Calu3 (cell line): ENCODE results near the gene NAE1. TPM values are rescaled to one million over a fixed set of nuclear protein-coding genes. Genes with fewer than 3 reads are reported as not detected.

ENCODE experiments used
- BruUV-seq: library from RNA; stranded (reverse); fragments of 400-500 nt; replicated peaks from 2 replicates; lab custom pipeline; 2021; lab: Mats Ljungman, UMichigan
- CTCF ChIA-PET: fragments of 300-600 bp; sonication (Branson Sonifier 250); formaldehyde crosslinking; loops from one replicate; lab custom pipeline; 2022; ENCODE audit warnings: antibody characterized with exemption; lab: Charles Lee
- DNase-seq: peaks from one replicate; pipeline ENCODE4 v3.0.0; 2022
- H3K27ac Mint-ChIP-seq: one replicate; pipeline ENCODE4 v1.8.0; 2022; ENCODE audit warnings: mixed read lengths; ENCODE audit not compliant: unreplicated experiment
- H3K27me3 Mint-ChIP-seq: one replicate; pipeline ENCODE4 v1.8.0; 2022; ENCODE audit warnings: mixed read lengths; ENCODE audit not compliant: unreplicated experiment
- H3K36me3 Mint-ChIP-seq: one replicate; pipeline ENCODE4 v1.8.0; 2022; ENCODE audit warnings: mild to moderate bottlenecking, moderate library complexity, mixed read lengths; ENCODE audit not compliant: insufficient read depth, unreplicated experiment
- H3K4me1 Mint-ChIP-seq: one replicate; pipeline ENCODE4 v1.8.0; 2022; ENCODE audit warnings: mild to moderate bottlenecking, low read depth, mixed read lengths; ENCODE audit not compliant: unreplicated experiment
- H3K4me3 Mint-ChIP-seq: one replicate; pipeline ENCODE4 v1.8.0; 2022; ENCODE audit warnings: mild to moderate bottlenecking, low read depth, moderate library complexity, mixed read lengths; ENCODE audit not compliant: unreplicated experiment
- H3K9me3 Mint-ChIP-seq: one replicate; pipeline ENCODE4 v1.8.0; 2022; ENCODE audit warnings: low read depth, mixed read lengths; ENCODE audit not compliant: unreplicated experiment
- intact Hi-C: fragments of 100-400 bp; cut with micrococcal nuclease; formaldehyde crosslinking; loops from one replicate; pipeline ENCODE4 v1.10.0; 2022; ENCODE audit not compliant: unreplicated experiment
- total RNA-seq: library from RNA; stranded (reverse); gene quantifications from 2 replicates; pipeline ENCODE4 v1.2.3, GENCODE V29; 2022
- TF ChIP-seq, protein P1 (sequence below): fragments of 200-600 bp; IDR thresholded peaks from one replicate; pipeline ENCODE4 v1.8.0; 2022; ENCODE audit warnings: antibody characterized with exemption; ENCODE audit not compliant: unreplicated experiment

The NAE1 gene
- total RNA-seq, 1 experiment from 2014 or later, result 79.4 TPM

DNA sequence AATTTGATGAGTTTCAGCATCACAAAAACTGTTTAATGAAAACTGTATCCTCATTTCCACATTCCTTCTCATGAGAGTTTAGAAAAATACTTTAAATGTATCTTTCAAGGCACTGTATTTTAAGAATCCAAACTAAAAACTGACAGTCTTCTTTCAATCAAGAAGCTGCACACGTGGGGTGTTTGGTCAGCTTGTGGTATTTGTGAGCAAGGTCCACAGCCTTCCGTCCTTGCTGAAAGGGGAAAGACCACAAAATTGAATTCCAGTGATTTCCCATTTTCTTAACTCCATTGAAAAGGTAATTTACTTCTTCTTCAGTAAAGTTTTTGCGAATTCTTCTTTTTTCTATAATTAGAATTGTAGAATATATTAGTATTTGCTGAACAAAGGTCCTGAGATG is 76.0 kb downstream of the NAE1 start:
- CTCF ChIA-PET, result interaction anchor here (1.4 kb wide), 1 partner anchor 14 kb away, joined by 3 read pairs; no protein-coding TSS in a partner anchor
- Mint-ChIP-seq H3K4me3 (no peak overlapping the region), H3K9me3 (no peaks in the 10 kb centered on the region), H3K27ac (no peak overlapping the region), H3K4me1 (peaks cover 20% of the 10 kb centered on the region), H3K36me3 (peaks cover 23% of the 10 kb centered on the region), H3K27me3 (no peaks in the 10 kb centered on the region)
- BruUV-seq, result no TSS peak
- intact Hi-C loops, result no loop called here
- TF ChIP-seq, protein P1, sequence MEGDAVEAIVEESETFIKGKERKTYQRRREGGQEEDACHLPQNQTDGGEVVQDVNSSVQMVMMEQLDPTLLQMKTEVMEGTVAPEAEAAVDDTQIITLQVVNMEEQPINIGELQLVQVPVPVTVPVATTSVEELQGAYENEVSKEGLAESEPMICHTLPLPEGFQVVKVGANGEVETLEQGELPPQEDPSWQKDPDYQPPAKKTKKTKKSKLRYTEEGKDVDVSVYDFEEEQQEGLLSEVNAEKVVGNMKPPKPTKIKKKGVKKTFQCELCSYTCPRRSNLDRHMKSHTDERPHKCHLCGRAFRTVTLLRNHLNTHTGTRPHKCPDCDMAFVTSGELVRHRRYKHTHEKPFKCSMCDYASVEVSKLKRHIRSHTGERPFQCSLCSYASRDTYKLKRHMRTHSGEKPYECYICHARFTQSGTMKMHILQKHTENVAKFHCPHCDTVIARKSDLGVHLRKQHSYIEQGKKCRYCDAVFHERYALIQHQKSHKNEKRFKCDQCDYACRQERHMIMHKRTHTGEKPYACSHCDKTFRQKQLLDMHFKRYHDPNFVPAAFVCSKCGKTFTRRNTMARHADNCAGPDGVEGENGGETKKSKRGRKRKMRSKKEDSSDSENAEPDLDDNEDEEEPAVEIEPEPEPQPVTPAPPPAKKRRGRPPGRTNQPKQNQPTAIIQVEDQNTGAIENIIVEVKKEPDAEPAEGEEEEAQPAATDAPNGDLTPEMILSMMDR, result no peak
- DNase-seq, result no peak

GRCh38 chr16:66754211-66754610 is 76.6 kb downstream of the NAE1 start:
- peaks cover 29% of the 10 kb centered on the region for H3K36me3 Mint-ChIP-seq
- H3K4me3 Mint-ChIP-seq, result no peak overlapping the region
- peaks cover 26% of the 10 kb centered on the region for H3K4me1 Mint-ChIP-seq
- H3K9me3 Mint-ChIP-seq, result no peaks in the 10 kb centered on the region
- intact Hi-C loops, result no loop called here
- no TSS peak for BruUV-seq
- no peak for DNase-seq
- CTCF ChIA-PET, result no interaction called here
- TF ChIP-seq, protein P1, result no peak
- no peaks in the 10 kb centered on the region for H3K27me3 Mint-ChIP-seq
- H3K27ac Mint-ChIP-seq, result no peak overlapping the region

DNA sequence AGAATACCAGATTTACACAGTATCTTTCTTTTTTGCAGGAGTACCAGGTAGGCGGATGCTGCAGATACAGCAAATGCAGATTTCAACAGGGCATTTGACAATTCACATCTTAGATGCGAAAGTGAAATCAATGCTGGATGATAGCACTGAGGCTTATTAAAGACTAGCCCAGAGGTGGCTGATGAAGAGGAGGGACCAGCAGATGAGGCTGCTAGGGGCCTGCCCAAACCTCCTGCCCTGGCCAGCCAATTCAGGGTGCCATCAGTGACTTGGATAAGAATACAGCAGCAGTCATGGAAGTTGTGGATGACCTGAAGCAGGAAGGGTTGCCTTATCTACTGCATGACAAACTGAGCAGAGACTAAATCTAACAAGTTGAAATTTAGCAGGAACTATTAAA is 77.8 kb downstream of the NAE1 start:
- no TSS peak for BruUV-seq

More for the DNA sequence above, 77.8 kb downstream of the NAE1 start:
- Mint-ChIP-seq H3K27ac (no peak overlapping the region), H3K4me1 (peaks cover 32% of the 10 kb centered on the region), H3K4me3 (no peak overlapping the region), H3K9me3 (no peaks in the 10 kb centered on the region), H3K27me3 (no peaks in the 10 kb centered on the region), H3K36me3 (peaks cover 39% of the 10 kb centered on the region)
- CTCF ChIA-PET, result no interaction called here
- DNase-seq, result no peak
- intact Hi-C loops, result no loop called here
- TF ChIP-seq, protein P1, result no peak

Other genes starting within 250 kb of the NAE1 start
- gene CMTM3, start 226.3 kb downstream of the NAE1 start, total RNA-seq, result 18.4 and 33.6 TPM in 2 replicates
- 79.6 and 110 TPM in 2 replicates for gene CMTM4, start 134.2 kb downstream of the NAE1 start, total RNA-seq
- gene DYNC1LI2, start 79.4 kb downstream of the NAE1 start, total RNA-seq, result 152 and 163 TPM in 2 replicates
- gene TERB1, start 29.4 kb downstream of the NAE1 start, total RNA-seq, result 0.29 and 0.59 TPM in 2 replicates
- gene CA7, start 13.4 kb upstream of the NAE1 start, total RNA-seq, result not detected in 2 replicates
- 25.0 and 27.2 TPM in 2 replicates for gene PDP2, start 49.5 kb upstream of the NAE1 start, total RNA-seq
- not detected in 2 replicates for gene CDH16, start 87.9 kb upstream of the NAE1 start, total RNA-seq
- gene RRAD, start 94.6 kb upstream of the NAE1 start, total RNA-seq, result 1.3 and 2.2 TPM in 2 replicates
- 121 and 126 TPM in 2 replicates for gene CIAO2B, start 103.4 kb upstream of the NAE1 start, total RNA-seq
- gene CES2, start 104.5 kb upstream of the NAE1 start, total RNA-seq, result 58.7 and 61.1 TPM in 2 replicates
- 0.64 and 2.5 TPM in 2 replicates for gene CES3, start 130.3 kb upstream of the NAE1 start, total RNA-seq
- not detected in 2 replicates for gene CES4A, start 157.6 kb upstream of the NAE1 start, total RNA-seq
- gene CBFB, start 198.2 kb upstream of the NAE1 start, total RNA-seq, result 116 and 131 TPM in 2 replicates